HG03103 (cell line): ENCODE data around the gene NCDN.

Experiments used
- ATAC-seq: cut with Tn5 transposase; IDR thresholded peaks from one replicate; pipeline ENCODE4 v1.9.1; 2021; ENCODE audit warnings: low read depth; ENCODE audit not compliant: unreplicated experiment

The NCDN gene

GRCh38 chr1:35554266-35555211 is 3.1 kb upstream of the NCDN start:
- ATAC-seq, result no peak

- ATAC-seq, result no peak
These were observed 2.4 kb upstream of the NCDN start for GRCh38 chr1:35555212-35555584.

GRCh38 chr1:35555601-35556477 is 1.8 kb upstream of the NCDN start:
- no peak for ATAC-seq

DNA sequence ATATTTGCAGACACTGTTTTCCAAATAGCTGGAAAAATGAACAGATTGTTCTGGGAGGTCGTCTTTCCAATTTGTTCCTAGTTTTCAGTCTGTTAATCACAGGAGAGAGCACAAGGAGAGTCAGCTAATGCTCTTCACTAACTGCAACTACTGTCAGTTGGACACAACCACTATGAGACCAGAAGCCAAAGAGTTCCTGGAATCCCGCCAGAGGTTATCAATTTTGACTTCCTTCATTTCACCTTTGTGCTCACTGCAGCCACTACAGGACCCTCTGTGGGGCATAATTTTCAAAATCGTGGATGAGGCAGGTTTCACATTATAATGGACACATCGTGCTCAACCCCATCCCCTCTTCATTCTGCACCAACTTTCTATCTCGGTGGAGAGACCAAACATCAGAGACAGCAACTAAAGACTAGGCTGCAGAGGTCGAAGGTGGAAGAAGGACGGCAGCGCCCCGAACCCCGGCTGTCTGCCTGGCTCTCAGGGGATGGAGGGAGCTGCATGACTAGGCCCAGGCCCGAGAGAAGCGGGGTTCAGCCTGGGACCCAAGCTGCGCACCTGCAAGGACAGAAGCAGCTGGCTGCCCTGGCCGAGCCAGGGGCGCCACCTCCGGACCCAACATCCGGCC is 998 bp upstream of the NCDN start:
- ATAC-seq, result peak; percentile 26

DNA sequence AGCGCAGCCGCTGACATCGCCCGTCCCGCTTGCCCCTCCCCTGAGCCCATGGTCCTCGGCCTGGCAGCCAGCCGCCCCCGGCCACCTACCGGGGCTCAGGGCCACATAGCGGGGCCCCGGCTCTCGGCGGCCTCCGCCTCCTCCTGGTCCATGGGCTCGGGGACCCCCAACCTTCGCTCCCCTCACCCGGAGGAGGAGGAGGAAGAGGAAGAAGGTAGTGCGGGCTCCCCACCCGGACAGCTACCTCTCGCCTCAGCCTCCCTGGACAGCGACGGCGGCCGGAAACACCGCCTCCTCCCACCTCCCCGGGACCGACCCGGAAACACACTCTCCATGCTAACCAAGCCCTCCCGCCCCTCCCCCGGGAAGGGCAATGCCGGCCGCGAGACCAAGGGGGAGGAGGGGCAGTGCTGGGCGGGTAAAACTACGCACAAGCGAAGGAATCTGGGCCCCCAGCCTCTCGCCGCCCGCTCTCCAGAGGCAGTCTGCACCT is 435 bp upstream of the NCDN start, which contains the start of gene KIAA0319L:
Gene KIAA0319L (minus strand): TSS at position 286 of the 493 bp plus-strand sequence. CDS start 2,912 bp downstream, outside the sequence.
- peak; percentile 60 for ATAC-seq

DNA sequence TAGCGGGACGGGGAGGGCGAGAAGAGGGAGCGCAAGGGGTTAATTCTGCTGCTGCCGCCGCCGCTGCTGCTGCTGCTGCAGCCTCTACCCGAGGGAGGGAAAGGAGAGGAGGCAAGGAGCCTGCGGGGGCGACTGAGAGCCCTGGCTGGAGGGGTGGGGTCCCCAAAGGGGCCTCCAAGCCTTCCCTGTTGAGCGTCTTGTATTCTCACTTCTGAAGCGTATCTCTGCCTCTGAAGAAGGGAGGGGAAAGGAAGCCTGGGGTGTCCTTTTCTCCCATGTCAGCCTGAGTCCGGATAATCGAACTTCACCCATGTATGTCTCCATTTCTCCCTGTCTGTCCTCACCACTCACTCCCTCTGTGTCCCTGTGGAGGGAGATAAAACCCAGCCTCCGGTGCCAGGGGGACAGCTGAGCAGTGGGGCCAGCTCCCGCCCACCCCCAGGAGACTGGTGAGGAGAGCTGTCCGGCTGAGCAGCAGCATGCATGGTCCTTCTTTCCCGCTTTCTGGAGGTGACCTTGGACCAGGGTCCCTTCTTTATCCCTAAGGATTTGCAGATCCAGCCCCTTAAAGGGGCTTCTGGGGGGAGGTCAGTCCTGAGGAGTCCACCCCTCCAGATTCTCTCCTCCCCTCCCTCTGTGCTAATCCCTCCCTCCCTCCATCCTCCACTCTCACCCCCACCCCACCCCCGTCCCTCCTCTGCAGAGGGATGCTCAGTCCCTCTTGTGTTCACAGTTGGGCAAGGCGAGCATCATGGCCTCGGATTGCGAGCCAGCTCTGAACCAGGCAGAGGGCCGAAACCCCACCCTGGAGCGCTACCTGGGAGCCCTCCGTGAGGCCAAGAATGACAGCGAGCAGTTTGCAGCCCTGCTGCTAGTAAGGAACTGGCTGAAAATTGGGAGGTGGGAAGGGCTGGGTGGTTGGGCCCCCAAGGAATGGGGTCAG is 1.0 kb downstream of the NCDN start:
- ATAC-seq, result no peak

DNA sequence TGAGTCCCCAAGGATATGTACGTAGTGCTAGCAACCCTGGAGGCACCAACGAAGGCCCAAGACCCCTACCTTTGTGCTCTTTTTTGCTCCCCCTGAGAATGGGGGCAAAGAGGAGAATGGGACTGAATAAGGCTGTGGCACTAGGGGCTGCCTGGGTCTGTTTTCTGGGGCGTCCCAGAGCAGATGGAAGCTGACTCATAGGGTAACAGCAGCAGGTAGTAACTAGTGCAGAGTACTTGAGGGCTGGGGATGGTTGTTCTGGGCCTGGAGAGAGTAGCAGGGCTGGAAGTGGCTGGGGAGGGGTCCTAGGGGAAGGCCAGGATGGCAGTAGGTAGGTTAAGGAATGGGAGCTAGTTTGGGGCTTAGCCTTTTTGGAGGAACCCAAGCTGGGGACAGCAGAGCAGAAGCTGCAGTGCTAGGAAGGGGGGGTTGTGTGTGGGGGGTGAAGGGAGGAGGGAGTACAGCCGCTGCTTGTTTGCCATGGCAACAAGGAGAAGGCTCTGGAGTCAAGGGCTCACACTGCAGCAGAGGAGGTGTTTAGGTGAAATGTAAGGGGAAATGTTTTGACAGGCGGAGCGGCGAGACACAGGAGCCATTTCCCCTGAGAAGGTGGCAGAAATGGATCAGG is 1.8 kb downstream of the NCDN start:
- no peak for ATAC-seq

DNA sequence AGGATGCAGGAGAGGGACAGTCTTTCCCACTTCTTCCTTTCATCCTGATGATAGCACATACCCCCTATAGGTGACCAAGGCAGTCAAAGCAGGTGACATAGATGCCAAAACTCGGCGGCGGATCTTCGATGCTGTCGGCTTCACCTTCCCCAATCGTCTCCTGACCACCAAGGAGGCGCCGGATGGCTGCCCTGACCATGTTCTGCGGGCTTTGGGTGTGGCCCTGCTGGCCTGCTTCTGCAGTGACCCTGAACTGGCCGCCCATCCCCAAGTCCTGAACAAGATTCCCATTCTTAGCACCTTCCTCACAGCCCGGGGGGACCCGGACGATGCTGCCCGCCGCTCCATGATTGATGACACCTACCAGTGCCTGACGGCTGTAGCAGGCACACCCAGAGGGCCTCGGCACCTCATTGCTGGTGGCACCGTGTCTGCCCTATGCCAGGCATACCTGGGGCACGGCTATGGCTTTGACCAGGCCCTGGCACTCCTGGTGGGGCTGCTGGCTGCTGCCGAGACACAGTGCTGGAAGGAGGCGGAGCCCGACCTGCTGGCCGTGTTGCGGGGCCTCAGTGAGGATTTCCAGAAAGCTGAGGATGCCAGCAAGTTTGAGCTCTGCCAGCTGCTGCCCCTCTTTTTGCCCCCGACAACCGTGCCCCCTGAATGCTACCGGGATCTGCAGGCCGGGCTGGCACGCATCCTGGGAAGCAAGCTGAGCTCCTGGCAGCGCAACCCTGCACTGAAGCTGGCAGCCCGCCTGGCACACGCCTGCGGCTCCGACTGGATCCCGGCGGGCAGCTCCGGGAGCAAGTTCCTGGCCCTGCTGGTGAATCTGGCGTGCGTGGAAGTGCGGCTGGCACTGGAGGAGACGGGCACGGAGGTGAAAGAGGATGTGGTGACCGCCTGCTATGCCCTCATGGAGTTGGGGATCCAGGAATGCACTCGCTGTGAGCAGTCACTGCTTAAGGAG is 2.9 kb downstream of the NCDN start:
- no peak for ATAC-seq

DNA sequence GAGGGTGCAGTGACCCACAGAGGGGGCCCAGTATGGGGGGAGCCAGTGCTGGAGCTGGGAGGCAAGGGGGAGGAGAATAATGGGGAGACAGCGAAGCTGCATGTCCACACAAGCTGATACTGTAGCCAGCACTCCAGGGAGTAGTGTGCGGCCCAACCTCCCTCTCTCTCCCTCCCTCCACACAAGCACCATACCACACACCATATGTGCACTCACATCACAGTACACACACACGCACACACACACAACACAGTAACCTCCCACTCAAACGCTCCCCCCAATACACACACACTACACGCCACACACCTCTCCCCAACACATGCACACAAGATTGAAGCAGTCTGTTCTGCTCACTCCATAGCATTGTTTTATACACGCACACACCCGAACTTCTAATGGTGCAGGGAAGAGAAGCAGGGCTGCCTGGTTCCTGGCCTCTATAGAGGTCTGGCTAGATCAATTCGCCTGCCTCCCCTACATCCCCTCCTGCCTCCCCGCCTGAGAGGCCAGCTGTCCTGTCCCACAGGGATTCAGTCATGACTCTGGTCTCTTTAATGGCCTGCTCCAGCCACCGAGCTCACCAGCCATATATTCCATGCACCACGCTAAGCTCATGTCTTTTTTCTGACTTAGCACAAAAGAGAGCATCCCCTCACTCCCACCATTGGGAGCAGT is 3.8 kb downstream of the NCDN start:
- ATAC-seq, result no peak

DNA sequence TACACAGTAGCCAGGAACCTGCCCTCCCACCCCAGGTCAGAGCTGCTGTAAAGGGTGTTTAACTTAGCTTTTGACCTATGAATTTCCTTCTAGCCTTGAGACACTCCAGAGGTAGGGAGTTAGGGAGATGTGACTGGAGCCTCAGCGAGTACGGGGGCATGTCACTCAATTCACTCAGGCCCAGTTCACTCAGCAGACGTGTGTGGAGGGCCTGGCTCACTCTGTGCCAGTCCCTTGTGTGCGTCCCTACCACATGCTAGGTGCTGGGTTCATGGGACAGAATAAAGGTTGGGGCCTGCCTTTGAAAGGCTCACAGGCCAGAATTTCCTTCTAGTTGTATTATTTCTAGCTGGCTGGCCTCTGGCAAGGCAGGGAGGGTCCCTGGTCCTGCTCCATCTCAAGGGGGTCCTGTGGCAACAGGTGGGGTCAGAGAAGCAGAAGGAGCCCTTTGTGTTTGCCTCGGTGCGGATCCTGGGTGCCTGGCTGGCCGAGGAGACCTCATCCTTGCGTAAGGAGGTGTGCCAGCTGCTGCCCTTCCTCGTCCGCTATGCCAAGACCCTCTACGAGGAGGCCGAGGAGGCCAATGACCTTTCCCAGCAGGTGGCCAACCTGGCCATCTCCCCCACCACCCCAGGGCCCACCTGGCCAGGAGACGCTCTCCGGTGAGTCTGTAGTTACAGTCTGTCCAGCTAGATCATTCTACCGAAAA is 4.5 kb downstream of the NCDN start:
- no peak for ATAC-seq

- ATAC-seq, result no peak
These were observed 5.6 kb downstream of the NCDN start for GRCh38 chr1:35563166-35563565.

DNA sequence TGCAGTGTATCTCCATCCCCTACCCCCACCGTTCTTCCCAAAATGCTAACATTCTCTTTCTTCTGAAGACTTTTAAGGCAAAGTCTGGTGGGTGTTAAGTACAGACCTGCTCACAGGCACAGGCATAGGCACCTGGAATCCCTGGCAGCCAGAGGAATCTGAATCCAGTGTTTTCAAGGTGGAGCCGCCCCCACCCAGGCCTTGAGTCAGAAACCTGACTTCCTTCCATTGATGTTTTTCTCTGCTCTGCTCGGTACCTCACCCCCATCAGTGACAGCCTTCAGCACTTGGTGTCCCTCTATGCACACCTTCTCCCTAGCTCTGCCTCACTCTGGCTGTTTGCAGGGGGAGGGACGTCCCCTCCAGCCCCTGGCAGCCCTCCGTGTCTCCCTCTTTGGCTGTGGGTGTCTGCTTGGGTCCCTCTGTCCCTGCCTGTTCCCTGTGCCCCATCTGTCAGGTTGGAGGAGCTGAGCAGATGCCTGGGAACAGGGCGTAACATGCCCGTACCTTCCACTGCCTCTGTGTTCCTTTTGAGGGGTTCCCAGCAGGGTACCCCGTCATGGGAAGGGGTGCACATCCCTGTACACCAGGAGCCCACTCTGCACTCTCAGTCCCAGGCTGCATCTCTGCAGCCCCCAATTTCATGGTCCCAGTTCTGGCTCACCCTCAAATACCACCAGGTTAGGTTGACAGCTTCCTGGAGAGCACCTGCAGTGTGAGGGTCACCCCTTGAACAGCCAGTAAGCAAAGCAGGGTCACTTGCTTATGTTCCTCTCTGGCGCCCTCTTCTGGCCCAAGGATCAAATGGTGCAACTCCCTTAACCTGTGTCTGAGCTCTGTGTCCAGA is 6.7 kb downstream of the NCDN start:
- no peak for ATAC-seq

DNA sequence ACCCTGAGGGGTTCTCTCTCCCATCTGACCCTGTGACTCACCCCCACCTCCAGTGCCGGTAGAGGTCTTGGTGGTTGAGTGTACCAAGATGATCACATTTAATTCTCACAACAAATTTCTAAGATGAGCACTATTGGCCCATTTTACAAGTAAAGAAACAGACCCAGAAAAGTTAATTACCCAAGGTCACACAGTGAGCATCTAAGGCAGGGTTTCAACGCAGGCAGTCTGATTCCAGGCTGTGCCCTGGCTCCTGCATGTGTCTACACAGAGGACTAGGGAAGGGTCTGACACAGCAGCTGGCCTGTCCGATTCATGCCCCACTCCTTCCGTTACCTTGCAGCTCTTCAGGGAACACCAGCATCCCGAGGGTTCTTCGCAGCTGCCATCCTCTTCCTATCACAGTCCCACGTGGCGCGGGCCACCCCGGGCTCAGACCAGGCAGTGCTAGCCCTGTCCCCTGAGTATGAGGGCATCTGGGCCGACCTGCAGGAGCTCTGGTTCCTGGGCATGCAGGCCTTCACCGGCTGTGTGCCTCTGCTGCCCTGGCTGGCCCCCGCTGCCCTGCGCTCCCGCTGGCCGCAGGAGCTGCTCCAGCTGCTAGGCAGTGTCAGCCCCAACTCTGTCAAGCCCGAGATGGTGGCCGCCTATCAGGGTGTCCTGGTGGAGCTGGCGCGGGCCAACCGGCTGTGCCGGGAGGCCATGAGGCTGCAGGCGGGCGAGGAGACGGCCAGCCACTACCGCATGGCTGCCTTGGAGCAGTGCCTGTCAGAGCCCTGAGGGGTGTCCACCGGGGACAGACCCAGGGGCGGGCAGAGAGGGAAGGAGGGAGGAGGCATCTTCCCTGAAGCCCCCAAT is 7.5 kb downstream of the NCDN start:
- ATAC-seq, result no peak

DNA sequence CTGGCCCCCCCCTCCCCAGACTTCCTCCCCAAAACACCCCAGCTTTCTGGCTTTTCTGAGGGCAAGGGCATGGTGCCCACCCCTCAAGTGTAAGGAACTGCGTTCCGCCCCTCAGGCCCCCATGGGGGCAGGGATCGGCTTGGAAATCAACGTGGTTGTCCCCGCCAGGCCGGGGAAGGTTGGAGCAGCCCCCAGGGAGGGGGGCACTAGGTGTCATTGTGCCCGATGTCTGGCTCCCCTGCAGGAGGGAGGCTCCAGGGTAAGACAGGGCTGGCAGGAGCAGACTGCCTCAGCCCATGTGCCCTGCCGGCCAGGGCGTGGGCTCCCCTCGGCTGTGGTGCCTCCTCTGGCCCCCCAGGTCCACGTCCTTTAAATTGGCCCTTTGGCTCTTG is 8.1 kb downstream of the NCDN start:
- no peak for ATAC-seq

- ATAC-seq, result no peak
These were observed 10.5 kb downstream of the NCDN start for GRCh38 chr1:35567947-35568558.
